HepG2 (cell line): ENCODE results near the gene STK36. TPM values are rescaled to one million over a fixed set of nuclear protein-coding genes. Genes with fewer than 3 reads are reported as not detected.
A peak's percentile ranks its signal among the peaks of the same experiment; 100 is the strongest.

ENCODE experiments used
- ARID3A ChIP-seq: IDR thresholded peaks from 2 replicates; pipeline ENCODE4 v1.6.1; 2012; ENCODE audit warnings: low read depth, low read length, improper control_type of control experiment
- CHD2 ChIP-seq: IDR thresholded peaks from 2 replicates; pipeline ENCODE4 v1.6.1; 2011; ENCODE audit warnings: low read depth, low read length, improper control_type of control experiment
- IKZF1 ChIP-seq: fragments of 450-650 bp; IDR thresholded peaks from 2 replicates; pipeline ENCODE4 v1.7.1; 2016
- IRF1 ChIP-seq: sonication (generic); formaldehyde crosslinking; IDR thresholded peaks from 2 replicates; pipeline ENCODE4 v1.4.0; 2020; ENCODE audit warnings: low read depth, mild to moderate bottlenecking, missing genetic modification reagents
- JUN ChIP-seq: sonication (generic); formaldehyde crosslinking; IDR thresholded peaks from 2 replicates; pipeline ENCODE4 v1.4.0; 2020; ENCODE audit warnings: mild to moderate bottlenecking, missing genetic modification reagents
- MAF1 ChIP-seq: sonication (generic); formaldehyde crosslinking; IDR thresholded peaks from 2 replicates; pipeline ENCODE4 v1.5.0; 2020; ENCODE audit warnings: missing genetic modification reagents, borderline replicate concordance
- MAX ChIP-seq: IDR thresholded peaks from 2 replicates; pipeline ENCODE4 v1.6.1; 2012; ENCODE audit warnings: inconsistent platforms
- MLX ChIP-seq: IDR thresholded peaks from 2 replicates; pipeline ENCODE4 v1.6.1; 2016
- PPARG ChIP-seq: conservative IDR thresholded peaks from 2 replicates; pipeline ENCODE4 v1.6.1; 2016; ENCODE audit warnings: missing biosample characterization, missing genetic modification reagents
- RCOR2 ChIP-seq: IDR thresholded peaks from 2 replicates; pipeline ENCODE4 v1.6.1; 2016; ENCODE audit warnings: missing biosample characterization, missing genetic modification reagents
- SRY ChIP-seq: sonication (generic); formaldehyde crosslinking; IDR thresholded peaks from 2 replicates; pipeline ENCODE4 v1.8.0; 2022; ENCODE audit warnings: mild to moderate bottlenecking, missing genetic modification reagents
- TBL1XR1 ChIP-seq: fragments of 150-350 bp; IDR thresholded peaks from 2 replicates; pipeline ENCODE4 v1.6.1; 2014; ENCODE audit warnings: borderline replicate concordance, low read length; ENCODE audit not compliant: partially characterized antibody
- ZBTB3 ChIP-seq: sonication (generic); formaldehyde crosslinking; IDR thresholded peaks from 2 replicates; pipeline ENCODE4 v1.4.0; 2020; ENCODE audit warnings: low read depth, mild to moderate bottlenecking, moderate library complexity, missing genetic modification reagents, borderline replicate concordance
- ZIK1 ChIP-seq: sonication (generic); formaldehyde crosslinking; IDR thresholded peaks from 2 replicates; pipeline ENCODE4 v1.5.0; 2020; ENCODE audit warnings: mild to moderate bottlenecking, low read depth, missing genetic modification reagents, borderline replicate concordance
- ZNF326 ChIP-seq: sonication (generic); formaldehyde crosslinking; IDR thresholded peaks from 2 replicates; pipeline ENCODE4 v1.4.0; 2020; ENCODE audit warnings: missing genetic modification reagents, borderline replicate concordance
- ZNF33B ChIP-seq: sonication (generic); formaldehyde crosslinking; IDR thresholded peaks from 2 replicates; pipeline ENCODE4 v1.5.1; 2020; ENCODE audit warnings: mild to moderate bottlenecking, missing genetic modification reagents
- ZNF580 ChIP-seq: IDR thresholded peaks from 2 replicates; pipeline ENCODE4 v1.6.1; 2016; ENCODE audit warnings: low read depth, borderline replicate concordance
- ZNF646 ChIP-seq: sonication (generic); formaldehyde crosslinking; IDR thresholded peaks from 2 replicates; pipeline ENCODE4 v1.9.0; 2021; ENCODE audit warnings: mild to moderate bottlenecking, missing genetic modification reagents
- ZNF7 ChIP-seq: IDR thresholded peaks from 2 replicates; pipeline ENCODE4 v1.6.1; 2016; ENCODE audit warnings: missing biosample characterization, missing genetic modification reagents
- polyA plus RNA-seq, 8 experiments: library from polyadenylated mRNA; depleted of rRNA in 3 of 8; stranded (reverse) in 7 of 8; unstranded in 1 of 8; fragments of >200 nt; fragmentation: Illumina TruSeq in 4 of 8; extraction: Trizol in 4 of 8; gene quantifications; 2 replicates each; pipeline versions ENCODE4 v1.2.1 to v1.2.3, GENCODE V29; 2011 to 2016; ENCODE audit warnings: low read depth in 4 of 8, missing spikeins in 1 of 8, mixed read lengths in 1 of 8; ENCODE audit not compliant: insufficient read depth in 1 of 8
- total RNA-seq, 5 experiments: library from RNA; depleted of rRNA; stranded (reverse); fragments of >200 nt; fragmentation: Illumina TruSeq; extraction: Trizol; gene quantifications; 2 replicates each; pipeline ENCODE4 v1.2.3, GENCODE V29; 2016; ENCODE audit warnings: low read depth in 1 of 5

Gene STK36
- total and polyA plus RNA-seq, 2 of the 13 experiments (the other 11 are each of a cell fraction or from before 2014, with no cell fraction given), result 45.9 to 83.5 TPM

- peak; percentile 90 for TF ChIP-seq ZNF646 (CRISPR knock-in tag)
- TF ChIP-seq IKZF1, result no peak
- TF ChIP-seq MAX, result peak; percentile 94
- TF ChIP-seq TBL1XR1, result peak; percentile 41
- TF ChIP-seq ZIK1 (CRISPR knock-in tag), result peak; percentile 63; the same call in 1 of the 2 replicates
- TF ChIP-seq SRY (CRISPR knock-in tag), result no peak
- TF ChIP-seq PPARG (CRISPR knock-in tag), result peak; percentile 70; the same call in 1 of the 2 replicates
- no peak for TF ChIP-seq ZNF326 (CRISPR knock-in tag)
- TF ChIP-seq ZNF7 (CRISPR knock-in tag), result peak; percentile 34; the same call in 1 of the 2 replicates
- TF ChIP-seq MAF1 (CRISPR knock-in tag), result no peak
- 0 out of 2 replicates have a peak, but pooled peaks have one; percentile 47 for TF ChIP-seq IRF1 (CRISPR knock-in tag)
- no peak for TF ChIP-seq CHD2
- peak; percentile 25; the same call in 1 of the 2 replicates for TF ChIP-seq ARID3A
- peak; percentile 93 for TF ChIP-seq RCOR2 (CRISPR knock-in tag)
- peak; percentile 99 for TF ChIP-seq MLX (CRISPR knock-in tag)
- TF ChIP-seq ZNF580, result peak; percentile 95
- TF ChIP-seq ZBTB3 (CRISPR knock-in tag), result peak; percentile 84; the same call in 1 of the 2 replicates
- TF ChIP-seq JUN, result peak; percentile 50; the same call in 1 of the 2 replicates
- peak; percentile 25; the same call in 1 of the 2 replicates for TF ChIP-seq ZNF33B (CRISPR knock-in tag)
Measured at GRCh38 chr2:218733171-218734021, 61.5 kb downstream of the STK36 start (continued).
